ENCODE measurements around the gene SPACA1.

SPACA1 gene

DNA sequence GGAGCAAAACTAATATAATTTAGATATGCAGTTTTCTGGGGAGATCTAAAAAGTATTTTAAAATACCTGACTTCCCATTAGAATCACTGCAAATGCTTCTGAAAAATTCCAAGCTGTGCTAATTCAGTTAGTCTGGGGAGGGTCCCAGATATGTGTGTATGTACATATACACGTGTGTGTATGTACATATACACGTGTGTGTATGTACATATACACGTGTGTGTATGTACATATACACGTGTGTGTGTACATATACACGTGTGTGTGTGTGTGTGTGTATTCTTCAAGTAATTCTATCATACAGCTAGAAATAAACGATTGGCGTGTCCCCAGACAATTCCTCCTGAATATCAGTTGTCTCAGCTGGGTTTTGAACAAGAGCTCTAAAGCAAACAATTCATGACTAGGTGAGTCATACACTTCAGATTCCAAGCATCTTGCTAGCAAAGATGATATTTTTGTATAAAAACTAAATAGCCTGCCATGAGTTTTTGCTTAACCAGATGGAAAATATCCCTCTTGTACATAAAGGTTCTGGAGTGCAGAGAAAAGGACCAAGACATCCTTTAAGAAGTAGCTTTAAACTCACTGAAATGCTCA, 58.2 kb downstream of the SPACA1 start:
- DNase-seq (ENCODE audit: low read depth), result no peak

DNA sequence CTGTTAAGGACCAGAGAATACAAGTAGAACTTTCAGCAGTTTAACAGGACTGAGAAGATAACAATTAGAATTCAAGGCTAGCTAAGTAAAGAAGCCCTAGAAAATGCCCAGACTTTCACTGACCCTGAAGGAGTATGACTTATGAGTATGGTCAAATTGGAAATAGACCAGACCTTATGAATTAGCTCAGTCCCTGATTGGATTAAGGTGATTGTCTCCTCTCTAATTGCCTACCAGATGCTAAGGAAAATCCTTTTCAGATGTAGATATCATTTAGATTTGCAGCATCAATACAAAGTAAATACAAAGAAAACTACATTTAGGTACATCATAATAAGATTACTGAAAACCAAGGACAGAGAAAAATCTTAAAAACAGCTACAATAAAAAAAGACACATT, 59.6 kb downstream of the SPACA1 start:
- DNase-seq (ENCODE audit: low read depth), result no peak

DNA sequence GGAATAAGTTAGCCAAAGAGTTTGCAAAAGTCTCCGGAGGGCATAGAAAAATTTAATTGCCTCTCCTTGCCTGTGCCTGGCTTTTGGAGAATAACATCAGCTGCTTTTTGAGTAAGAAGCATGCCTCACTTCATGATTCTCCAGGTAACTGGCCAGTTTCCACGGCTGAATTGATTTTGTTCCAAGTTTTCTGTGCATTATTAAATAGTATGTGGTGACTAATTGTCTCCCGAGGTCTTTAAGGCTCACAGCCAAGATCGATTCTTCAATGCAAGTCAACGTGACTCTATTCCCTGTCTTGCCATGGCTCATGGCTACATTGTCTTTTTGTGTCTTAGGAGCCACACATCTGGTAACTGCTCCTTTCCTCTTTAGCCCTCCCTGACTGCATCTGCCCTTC, 64.3 kb downstream of the SPACA1 start:
- no peak for DNase-seq (ENCODE audit: low read depth)

DNA sequence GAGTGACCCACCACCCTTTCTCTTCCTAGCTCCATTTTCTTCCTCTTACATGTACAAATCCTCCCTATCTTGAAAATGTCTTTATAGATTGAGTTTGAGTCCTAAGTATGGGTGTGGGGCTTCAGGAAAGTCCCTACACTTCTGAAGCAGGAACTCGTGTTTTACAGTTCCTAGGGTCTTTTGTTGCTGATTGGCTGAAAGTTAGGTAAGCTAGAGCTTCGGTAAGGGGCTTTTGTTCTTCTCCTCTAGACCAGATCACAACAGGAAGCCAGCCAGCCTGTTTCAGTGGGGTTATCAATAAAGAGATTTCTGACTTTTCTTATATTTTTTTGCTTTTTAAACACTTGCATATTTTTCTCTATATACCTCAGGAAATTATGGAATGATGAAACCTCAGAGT, 67.2 kb downstream of the SPACA1 start:
- no peak for DNase-seq (ENCODE audit: low read depth)

DNA sequence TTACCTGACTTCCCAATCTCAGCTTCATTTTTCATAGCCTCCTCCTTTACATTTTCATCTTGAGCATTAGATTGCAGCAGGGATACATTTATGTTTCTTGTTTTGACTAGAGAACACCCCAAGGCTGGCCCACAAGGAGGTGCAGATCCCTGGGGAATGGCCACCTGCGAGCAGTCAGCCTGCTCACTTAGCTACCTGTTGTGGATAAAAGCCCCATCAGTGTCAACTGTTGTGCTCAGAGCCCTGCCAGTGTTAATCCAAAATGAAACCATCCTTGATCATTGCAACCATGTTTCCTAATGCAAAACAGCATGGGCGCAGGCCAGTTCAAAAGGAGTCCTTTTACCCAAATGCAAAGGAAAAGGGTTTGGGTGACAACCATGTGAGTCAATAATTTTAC, 67.7 kb downstream of the SPACA1 start:
- no peak for DNase-seq (ENCODE audit: low read depth)

DNA sequence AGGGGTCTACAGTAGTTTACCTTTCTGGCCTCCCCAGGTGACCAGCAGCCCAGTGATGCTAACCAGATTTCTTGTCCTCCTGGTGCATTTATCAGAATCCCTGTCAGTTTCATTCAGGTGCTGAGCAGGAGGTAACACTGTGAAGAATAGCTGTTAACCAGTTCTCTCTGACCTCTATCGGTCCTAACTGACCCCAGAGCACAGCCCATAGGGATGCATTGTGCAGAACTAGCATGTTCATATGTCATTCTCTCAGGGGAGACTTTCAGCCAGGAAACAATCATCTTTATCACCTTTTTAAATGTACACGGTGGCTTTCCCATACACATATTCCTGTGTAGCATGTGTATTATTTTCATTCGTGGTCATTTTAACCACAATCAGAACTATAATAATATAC, 68.6 kb downstream of the SPACA1 start:
- no peak for DNase-seq (ENCODE audit: low read depth)
